ENCODE data around the gene PTRHD1. TPM values are rescaled to one million over a fixed set of nuclear protein-coding genes. Genes with fewer than 3 reads are reported as not detected.

Gene PTRHD1
- total RNA-seq, 2 donors from 2014 or later = 37.2 to 38.2 TPM

GRCh38 chr2:24747299-24747698 lies 45.9 kb downstream of the PTRHD1 start:
- Histone ChIP-seq H3K36me3 (ENCODE audit: control insufficient read depth, insufficient read depth, low read length) (no peaks in the 10 kb centered on the region), H3K27ac (ENCODE audit: low read depth, low read length) (no peak overlapping the region), H3K27me3 (ENCODE audit: control insufficient read depth, insufficient read depth, low read length, poor library complexity, severe bottlenecking) (no peaks in the 10 kb centered on the region), H3K4me1 (ENCODE audit: control insufficient read depth, insufficient read depth, low read length) (no peaks in the 10 kb centered on the region), H3K9me3 (ENCODE audit: control insufficient read depth, low read length) (no peaks in the 10 kb centered on the region), H3K9ac (ENCODE audit: extremely low read depth, low read length, poor library complexity, severe bottlenecking) (no peak overlapping the region), H3K4me3 (ENCODE audit: low read length) (no peak overlapping the region)
- H3K9me3 Mint-ChIP-seq = no peaks in the 10 kb centered on the region
- no peak for TF ChIP-seq CTCF (conservative IDR thresholded peaks at IDR 0.05)
- no peak for DNase-seq
- peaks cover 3% of the 10 kb centered on the region for H3K36me3 Mint-ChIP-seq (ENCODE audit: low read depth)
- no peaks in the 10 kb centered on the region for H3K4me1 Mint-ChIP-seq
- H3K4me3 Mint-ChIP-seq = no peak overlapping the region
- WGBS, 2 experiments (ENCODE audit: insufficient coverage in 1 of 2, insufficient read length in 1 of 2) = 95 to 100% methylated on average over 3 of the region's 3 CpGs
- H3K27ac Mint-ChIP-seq = no peak overlapping the region
- no peaks in the 10 kb centered on the region for H3K27me3 Mint-ChIP-seq (ENCODE audit: insufficient read depth)

GRCh38 chr2:24745825-24746224 lies 47.4 kb downstream of the PTRHD1 start:
- H3K4me3 ChIP-seq (ENCODE audit: low read length) = no peak overlapping the region
- H3K27ac ChIP-seq (ENCODE audit: low read depth, low read length) = no peak overlapping the region
- H3K4me3 Mint-ChIP-seq = no peak overlapping the region
- H3K9me3 ChIP-seq (ENCODE audit: control insufficient read depth, low read length) = no peaks in the 10 kb centered on the region
- no peaks in the 10 kb centered on the region for H3K27me3 ChIP-seq (ENCODE audit: control insufficient read depth, insufficient read depth, low read length, poor library complexity, severe bottlenecking)
- H3K27me3 Mint-ChIP-seq (ENCODE audit: insufficient read depth) = no peaks in the 10 kb centered on the region
- H3K4me1 Mint-ChIP-seq = no peaks in the 10 kb centered on the region
- no peak for DNase-seq
- H3K9ac ChIP-seq (ENCODE audit: extremely low read depth, low read length, poor library complexity, severe bottlenecking) = no peak overlapping the region
- no peaks in the 10 kb centered on the region for H3K4me1 ChIP-seq (ENCODE audit: control insufficient read depth, insufficient read depth, low read length)
- TF ChIP-seq CTCF (conservative IDR thresholded peaks at IDR 0.05) = no peak
- 91 to 92% methylated on average over 1 to 2 of the region's 2 CpGs for WGBS, 2 experiments (ENCODE audit: insufficient coverage in 1 of 2, insufficient read length in 1 of 2)
- H3K27ac Mint-ChIP-seq = no peak overlapping the region
- H3K9me3 Mint-ChIP-seq = no peaks in the 10 kb centered on the region
- no peaks in the 10 kb centered on the region for H3K36me3 ChIP-seq (ENCODE audit: control insufficient read depth, insufficient read depth, low read length)
- peaks cover 8% of the 10 kb centered on the region for H3K36me3 Mint-ChIP-seq (ENCODE audit: low read depth)

- no peak overlapping the region for H3K4me3 Mint-ChIP-seq
- Histone ChIP-seq H3K27me3 (ENCODE audit: control insufficient read depth, insufficient read depth, low read length, poor library complexity, severe bottlenecking) (no peaks in the 10 kb centered on the region), H3K9me3 (ENCODE audit: control insufficient read depth, low read length) (no peaks in the 10 kb centered on the region), H3K9ac (ENCODE audit: extremely low read depth, low read length, poor library complexity, severe bottlenecking) (no peak overlapping the region), H3K4me3 (ENCODE audit: low read length) (no peak overlapping the region), H3K27ac (ENCODE audit: low read depth, low read length) (no peak overlapping the region), H3K4me1 (ENCODE audit: control insufficient read depth, insufficient read depth, low read length) (no peaks in the 10 kb centered on the region), H3K36me3 (ENCODE audit: control insufficient read depth, insufficient read depth, low read length) (no peaks in the 10 kb centered on the region)
- no peaks in the 10 kb centered on the region for H3K27me3 Mint-ChIP-seq (ENCODE audit: insufficient read depth)
- H3K4me1 Mint-ChIP-seq = no peaks in the 10 kb centered on the region
- peaks cover 8% of the 10 kb centered on the region for H3K36me3 Mint-ChIP-seq (ENCODE audit: low read depth)
- 78 to 80% methylated on average over 1 of the region's 1 CpG for WGBS, 2 experiments (ENCODE audit: insufficient coverage in 1 of 2, insufficient read length in 1 of 2)
- no peaks in the 10 kb centered on the region for H3K9me3 Mint-ChIP-seq
- DNase-seq = no peak
- no peak for TF ChIP-seq CTCF (conservative IDR thresholded peaks at IDR 0.05)
- H3K27ac Mint-ChIP-seq = no peak overlapping the region
Measured at GRCh38 chr2:24744356-24744755, 48.8 kb downstream of the PTRHD1 start.
